GM13976 (cell line): ENCODE results near the gene NLGN1.

Experiments
- DNase-seq: peaks from one replicate; pipeline ENCODE4 v3.0.0; 2012; ENCODE audit warnings: low spot score
- in situ Hi-C: fragments of 300-500 bp; cut with MboI; formaldehyde crosslinking; loops from one replicate; pipeline ENCODE4 v1.12.0; 2022; ENCODE audit warnings: low sequenced_read_pairs, mixed read lengths, inconsistent platforms; ENCODE audit not compliant: unreplicated experiment
- TF ChIP-seq, protein P1 (sequence below): IDR thresholded peaks from 2 replicates; pipeline ENCODE4 v1.5.1; 2012; ENCODE audit warnings: borderline replicate concordance, mild to moderate bottlenecking; ENCODE audit not compliant: insufficient read depth; ENCODE audit errors: extremely low read depth, missing control alignments, control extremely low read depth

NLGN1 gene

GRCh38 chr3:173615661-173616060, 218.1 kb downstream of the NLGN1 start:
- TF ChIP-seq, protein P1, sequence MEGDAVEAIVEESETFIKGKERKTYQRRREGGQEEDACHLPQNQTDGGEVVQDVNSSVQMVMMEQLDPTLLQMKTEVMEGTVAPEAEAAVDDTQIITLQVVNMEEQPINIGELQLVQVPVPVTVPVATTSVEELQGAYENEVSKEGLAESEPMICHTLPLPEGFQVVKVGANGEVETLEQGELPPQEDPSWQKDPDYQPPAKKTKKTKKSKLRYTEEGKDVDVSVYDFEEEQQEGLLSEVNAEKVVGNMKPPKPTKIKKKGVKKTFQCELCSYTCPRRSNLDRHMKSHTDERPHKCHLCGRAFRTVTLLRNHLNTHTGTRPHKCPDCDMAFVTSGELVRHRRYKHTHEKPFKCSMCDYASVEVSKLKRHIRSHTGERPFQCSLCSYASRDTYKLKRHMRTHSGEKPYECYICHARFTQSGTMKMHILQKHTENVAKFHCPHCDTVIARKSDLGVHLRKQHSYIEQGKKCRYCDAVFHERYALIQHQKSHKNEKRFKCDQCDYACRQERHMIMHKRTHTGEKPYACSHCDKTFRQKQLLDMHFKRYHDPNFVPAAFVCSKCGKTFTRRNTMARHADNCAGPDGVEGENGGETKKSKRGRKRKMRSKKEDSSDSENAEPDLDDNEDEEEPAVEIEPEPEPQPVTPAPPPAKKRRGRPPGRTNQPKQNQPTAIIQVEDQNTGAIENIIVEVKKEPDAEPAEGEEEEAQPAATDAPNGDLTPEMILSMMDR = no peak
- no peak for DNase-seq
- in situ Hi-C loops = no loop called here

GRCh38 chr3:173617490-173617889, 219.9 kb downstream of the NLGN1 start:
- TF ChIP-seq, protein P1 = no peak
- DNase-seq = no peak
- in situ Hi-C loops = no loop called here

- TF ChIP-seq, protein P1 = no peak
- in situ Hi-C loops = no loop called here
- no peak for DNase-seq
These were observed 220.6 kb downstream of the NLGN1 start for GRCh38 chr3:173618148-173618547.

GRCh38 chr3:173618703-173619102, 221.2 kb downstream of the NLGN1 start:
- in situ Hi-C loops = no loop called here
- TF ChIP-seq, protein P1 = no peak
- no peak for DNase-seq

GRCh38 chr3:173622166-173622565, 224.6 kb downstream of the NLGN1 start:
- DNase-seq = no peak
- in situ Hi-C loops = no loop called here
- TF ChIP-seq, protein P1 = no peak

DNA sequence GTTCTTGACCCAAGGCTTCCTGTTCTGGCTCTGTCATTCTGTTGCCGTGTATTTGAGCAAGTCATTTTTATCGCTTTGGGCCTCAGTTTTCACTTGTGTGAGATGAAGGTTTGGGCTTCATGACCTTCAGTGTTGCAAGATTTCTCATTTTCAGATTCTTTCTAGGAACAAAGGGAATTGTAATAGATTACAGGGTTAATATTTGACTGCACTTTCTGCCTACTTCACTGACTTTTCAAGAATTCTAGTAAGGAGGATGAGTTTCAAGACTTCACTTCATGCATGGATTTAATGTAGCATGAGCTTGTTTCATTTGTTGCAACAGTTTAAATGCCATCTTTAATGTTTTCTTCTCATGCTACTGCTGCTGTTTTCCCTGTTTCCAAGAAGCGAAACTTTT, 226.5 kb downstream of the NLGN1 start:
- TF ChIP-seq, protein P1 = no peak
- in situ Hi-C loops = no loop called here
- DNase-seq = no peak

DNA sequence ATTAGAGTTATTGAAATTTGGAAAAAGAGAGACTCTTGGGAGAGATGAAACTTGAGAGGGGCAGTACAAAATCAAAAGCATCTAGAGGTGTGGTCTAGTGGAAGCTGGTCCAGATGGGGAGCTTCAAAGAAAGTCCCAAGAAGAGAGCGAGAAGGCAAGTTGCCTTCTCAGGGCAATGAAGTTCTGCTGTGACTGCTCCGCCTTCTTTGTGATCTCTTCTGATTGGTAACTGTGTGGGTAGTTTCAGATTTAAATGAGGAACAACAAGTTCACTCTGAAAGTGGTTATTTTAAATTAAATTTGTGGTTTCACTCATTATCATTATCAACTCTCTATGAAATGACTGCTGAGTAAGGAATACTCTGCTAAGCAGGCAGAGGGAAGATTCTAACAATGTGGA, 233.3 kb downstream of the NLGN1 start:
- TF ChIP-seq, protein P1 = no peak
- in situ Hi-C loops = no loop called here
- no peak for DNase-seq
